Right hindlimb (tissue), 1 donor: Measurements from ENCODE around the gene CAMSAP1.

ENCODE experiments used
- DNase-seq: peaks from one replicate; pipeline ENCODE4 v3.0.0-alpha.2; 2018

The CAMSAP1 gene

GRCh38 chr9:135937521-135938489, 30.5 kb upstream of the CAMSAP1 start:
- no peak for DNase-seq

- DNase-seq, result no peak
These were observed 25.8 kb upstream of the CAMSAP1 start for GRCh38 chr9:135933114-135933513.

GRCh38 chr9:135932656-135933055, 25.3 kb upstream of the CAMSAP1 start:
- DNase-seq, result no peak

GRCh38 chr9:135931349-135931820, 24.0 kb upstream of the CAMSAP1 start:
- no peak for DNase-seq

GRCh38 chr9:135930446-135931345, 23.4 kb upstream of the CAMSAP1 start:
- no peak for DNase-seq

- DNase-seq, result no peak
These were observed 22.5 kb upstream of the CAMSAP1 start for GRCh38 chr9:135929656-135930445.

GRCh38 chr9:135928731-135929655, 21.6 kb upstream of the CAMSAP1 start:
- no peak for DNase-seq

GRCh38 chr9:135928074-135928730, 20.9 kb upstream of the CAMSAP1 start:
- no peak for DNase-seq

GRCh38 chr9:135927195-135928013, 20.1 kb upstream of the CAMSAP1 start:
- no peak for DNase-seq

GRCh38 chr9:135926402-135927194, 19.3 kb upstream of the CAMSAP1 start:
- no peak for DNase-seq

GRCh38 chr9:135925496-135926133, 18.3 kb upstream of the CAMSAP1 start:
- DNase-seq, result no peak

- DNase-seq, result no peak
These were observed 17.4 kb upstream of the CAMSAP1 start for GRCh38 chr9:135924628-135925338.

GRCh38 chr9:135923508-135923907, 16.2 kb upstream of the CAMSAP1 start:
- no peak for DNase-seq

GRCh38 chr9:135921749-135922310, 14.5 kb upstream of the CAMSAP1 start:
- no peak for DNase-seq

- no peak for DNase-seq
These were observed 13.7 kb upstream of the CAMSAP1 start for GRCh38 chr9:135920973-135921585.

GRCh38 chr9:135920256-135920930, 13.0 kb upstream of the CAMSAP1 start:
- DNase-seq, result no peak
